Measurements from ENCODE around the gene ZFR.

GRCh38 chr5:32421075-32421474, 23.5 kb downstream of the ZFR start:
- TF ChIP-seq CTCF (IDR thresholded peaks at IDR 0.05; ENCODE audit: low read depth, low read length) = no peak
- TF ChIP-seq EZH2phosphoT487 (IDR thresholded peaks at IDR 0.05; ENCODE audit: low read depth) = no peak

Measured in OCI-LY3 (cell line).